ENCODE results near the gene MPRIP. TPM values are rescaled to one million over a fixed set of nuclear protein-coding genes. Genes with fewer than 3 reads are reported as not detected.

The MPRIP gene
- total RNA-seq, 1 experiment from 2014 or later, result 258 TPM

- POLR2A ChIA-PET, result no interaction called here
- ATAC-seq (no peak), DNase-seq (ENCODE audit: low read depth, low spot score) (no peak)
- CTCF ChIA-PET, result no interaction called here
- intact Hi-C loops (cut with micrococcal nuclease), result no loop called here
- Histone ChIP-seq H3K4me1 (ENCODE audit: control insufficient read depth in 1 of 2, insufficient read depth in 2 of 2, low read length in 2 of 2) (no peaks in the 10 kb centered on the region), H3K4me3 (replicated peaks in 1 of 2; ENCODE audit: low read depth in 1 of 2, low read length in 2 of 2) (no peak overlapping the region), H2AFZ (ENCODE audit: low read depth, low read length, poor library complexity, severe bottlenecking) (no peak overlapping the region), H3K9ac (ENCODE audit: low read length) (no peak overlapping the region), H3K27me3 (ENCODE audit: insufficient read depth, low read length) (no peaks in the 10 kb centered on the region), H3K79me2 (ENCODE audit: insufficient read depth, low read length) (no peaks in the 10 kb centered on the region), H3K9me2 (ENCODE audit: insufficient read depth) (no peaks in the 10 kb centered on the region), H3K9me3 (ENCODE audit: control insufficient read depth in 1 of 2, insufficient read depth in 1 of 2, low read depth in 1 of 2, low read length in 2 of 2) (no peaks in the 10 kb centered on the region), H3K36me3 (ENCODE audit: control insufficient read depth in 1 of 2, insufficient read depth in 2 of 2, low read length in 2 of 2) (peaks cover 42 to 57% of the 10 kb centered on the region in 2 experiments), H3K4me2 (ENCODE audit: low read length) (no peak overlapping the region), H3K27ac (ENCODE audit: low read depth, low read length) (no peak overlapping the region), H4K20me1 (ENCODE audit: insufficient read depth) (no peaks in the 10 kb centered on the region)
- TF ChIP-seq ELF1 (IDR thresholded peaks at IDR 0.05; ENCODE audit: borderline replicate concordance, low read depth) (no peak), POLR2AphosphoS5 (IDR thresholded peaks at IDR 0.05; ENCODE audit: low read depth, low read length) (no peak), CEBPB (IDR thresholded peaks at IDR 0.05; ENCODE audit: low read depth) (no peak), CBX3 (IDR thresholded peaks at IDR 0.05; ENCODE audit: low read depth) (no peak), ZBTB33 (IDR thresholded peaks at IDR 0.05; ENCODE audit: extremely low read depth, insufficient replicate concordance, low read length) (no peak), SRF (IDR thresholded peaks at IDR 0.05; ENCODE audit: low read depth) (no peak), SP1 (IDR thresholded peaks at IDR 0.05; ENCODE audit: low read depth) (no peak), EZH2phosphoT487 (IDR thresholded peaks at IDR 0.05; ENCODE audit: borderline replicate concordance) (no peak), SIN3A (IDR thresholded peaks at IDR 0.05; ENCODE audit: low read depth) (no peak), EZH2 (IDR thresholded peaks at IDR 0.05) (no peak), TCF7L2 (IDR thresholded peaks at IDR 0.05; ENCODE audit: borderline replicate concordance, extremely low read depth, insufficient read depth, insufficient read length) (no peak), ZNF274 (IDR thresholded peaks at IDR 0.05; ENCODE audit: low read depth, low read length) (no peak), RAD21 (IDR thresholded peaks at IDR 0.05; ENCODE audit: low read depth) (no peak), POLR2A (IDR thresholded peaks at IDR 0.05; ENCODE audit: borderline replicate concordance, extremely low read depth, insufficient read depth, insufficient read length) (no peak), ZFX (IDR thresholded peaks at IDR 0.05) (no peak), EGR1 (IDR thresholded peaks at IDR 0.05; ENCODE audit: low read depth) (no peak), FOSL1 (IDR thresholded peaks at IDR 0.05; ENCODE audit: low read depth) (no peak)
- TF ChIP-seq, protein P1, sequence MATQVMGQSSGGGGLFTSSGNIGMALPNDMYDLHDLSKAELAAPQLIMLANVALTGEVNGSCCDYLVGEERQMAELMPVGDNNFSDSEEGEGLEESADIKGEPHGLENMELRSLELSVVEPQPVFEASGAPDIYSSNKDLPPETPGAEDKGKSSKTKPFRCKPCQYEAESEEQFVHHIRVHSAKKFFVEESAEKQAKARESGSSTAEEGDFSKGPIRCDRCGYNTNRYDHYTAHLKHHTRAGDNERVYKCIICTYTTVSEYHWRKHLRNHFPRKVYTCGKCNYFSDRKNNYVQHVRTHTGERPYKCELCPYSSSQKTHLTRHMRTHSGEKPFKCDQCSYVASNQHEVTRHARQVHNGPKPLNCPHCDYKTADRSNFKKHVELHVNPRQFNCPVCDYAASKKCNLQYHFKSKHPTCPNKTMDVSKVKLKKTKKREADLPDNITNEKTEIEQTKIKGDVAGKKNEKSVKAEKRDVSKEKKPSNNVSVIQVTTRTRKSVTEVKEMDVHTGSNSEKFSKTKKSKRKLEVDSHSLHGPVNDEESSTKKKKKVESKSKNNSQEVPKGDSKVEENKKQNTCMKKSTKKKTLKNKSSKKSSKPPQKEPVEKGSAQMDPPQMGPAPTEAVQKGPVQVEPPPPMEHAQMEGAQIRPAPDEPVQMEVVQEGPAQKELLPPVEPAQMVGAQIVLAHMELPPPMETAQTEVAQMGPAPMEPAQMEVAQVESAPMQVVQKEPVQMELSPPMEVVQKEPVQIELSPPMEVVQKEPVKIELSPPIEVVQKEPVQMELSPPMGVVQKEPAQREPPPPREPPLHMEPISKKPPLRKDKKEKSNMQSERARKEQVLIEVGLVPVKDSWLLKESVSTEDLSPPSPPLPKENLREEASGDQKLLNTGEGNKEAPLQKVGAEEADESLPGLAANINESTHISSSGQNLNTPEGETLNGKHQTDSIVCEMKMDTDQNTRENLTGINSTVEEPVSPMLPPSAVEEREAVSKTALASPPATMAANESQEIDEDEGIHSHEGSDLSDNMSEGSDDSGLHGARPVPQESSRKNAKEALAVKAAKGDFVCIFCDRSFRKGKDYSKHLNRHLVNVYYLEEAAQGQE (IDR thresholded peaks at IDR 0.05; ENCODE audit: low read depth), result no peak
- TF ChIP-seq, protein P2, sequence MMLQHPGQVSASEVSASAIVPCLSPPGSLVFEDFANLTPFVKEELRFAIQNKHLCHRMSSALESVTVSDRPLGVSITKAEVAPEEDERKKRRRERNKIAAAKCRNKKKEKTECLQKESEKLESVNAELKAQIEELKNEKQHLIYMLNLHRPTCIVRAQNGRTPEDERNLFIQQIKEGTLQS (IDR thresholded peaks at IDR 0.05), result no peak
- RAD21 ChIA-PET (ENCODE audit: low non-redundant PET in 1 of 2, low total read pairs in 2 of 2, uncharacterized antibody in 2 of 2, unreplicated experiment in 2 of 2), result no interaction called here
- no TSS peak for BruUV-seq (replicated peaks)
Observed at GRCh38 chr17:17175340-17175739, 133.1 kb downstream of the MPRIP start.
